ENCODE data around the gene FLNB. TPM values are rescaled to one million over a fixed set of nuclear protein-coding genes. Genes with fewer than 3 reads are reported as not detected.
A peak's percentile ranks its signal among the peaks of the same experiment; 100 is the strongest.

FLNB gene
- total RNA-seq, 4 donors from 2014 or later = 265 to 345 (median 277) TPM

DNA sequence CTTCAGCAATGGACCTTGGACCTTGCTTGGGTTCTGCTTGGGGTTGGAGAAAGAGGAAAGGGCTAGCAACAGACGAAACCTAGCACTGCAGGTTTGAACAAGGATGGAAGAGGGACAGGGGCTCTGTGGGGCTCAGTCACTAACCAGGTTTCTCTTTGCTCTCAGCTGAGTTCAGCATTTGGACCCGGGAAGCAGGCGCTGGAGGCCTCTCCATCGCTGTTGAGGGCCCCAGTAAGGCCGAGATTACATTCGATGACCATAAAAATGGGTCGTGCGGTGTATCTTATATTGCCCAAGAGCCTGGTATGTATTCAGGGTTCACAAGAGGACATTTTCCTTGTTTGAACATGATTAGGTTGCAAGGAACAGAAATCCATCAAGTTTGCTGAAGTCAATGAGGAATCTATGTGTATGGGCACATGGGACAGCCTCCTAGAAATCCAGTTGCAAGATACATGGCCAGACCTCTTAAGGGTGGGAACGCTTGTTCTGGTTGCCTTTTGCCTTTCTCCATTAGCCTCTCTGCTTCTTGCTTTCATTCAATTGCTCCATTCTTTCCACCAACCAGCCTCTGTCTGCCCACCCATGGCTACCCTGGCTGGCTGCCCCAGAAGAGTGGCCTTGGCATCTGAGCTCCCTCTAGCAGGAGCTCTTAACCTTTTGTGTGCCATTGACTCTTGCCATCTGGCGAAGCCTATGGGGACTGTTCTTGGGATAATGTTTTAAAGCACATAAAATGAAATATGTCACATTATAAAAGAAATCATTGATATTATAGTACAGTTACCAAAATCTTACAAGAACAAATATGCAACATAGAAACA lies 146.6 kb downstream of the FLNB start:
- Histone ChIP-seq H3K9me3 (no peaks in the 10 kb centered on the region), H3K27me3 (no peaks in the 10 kb centered on the region), H3K36me3 (peaks cover 0 to 68% (median 4%) of the 10 kb centered on the region in 3 donors), H3K27ac (peak overlapping the region in 2 of 4 donors; percentile 76 to 77), H3K4me1 (peaks cover 0 to 51% (median 4%) of the 10 kb centered on the region in 4 donors), H3K4me3 (no peak overlapping the region)
- DNase-seq (ENCODE audit: low spot score in 2 of 2) = no peak
- 79 to 86% methylated on average over 10 of the region's 10 CpGs for WGBS, 2 donors
- TF ChIP-seq, protein P1, sequence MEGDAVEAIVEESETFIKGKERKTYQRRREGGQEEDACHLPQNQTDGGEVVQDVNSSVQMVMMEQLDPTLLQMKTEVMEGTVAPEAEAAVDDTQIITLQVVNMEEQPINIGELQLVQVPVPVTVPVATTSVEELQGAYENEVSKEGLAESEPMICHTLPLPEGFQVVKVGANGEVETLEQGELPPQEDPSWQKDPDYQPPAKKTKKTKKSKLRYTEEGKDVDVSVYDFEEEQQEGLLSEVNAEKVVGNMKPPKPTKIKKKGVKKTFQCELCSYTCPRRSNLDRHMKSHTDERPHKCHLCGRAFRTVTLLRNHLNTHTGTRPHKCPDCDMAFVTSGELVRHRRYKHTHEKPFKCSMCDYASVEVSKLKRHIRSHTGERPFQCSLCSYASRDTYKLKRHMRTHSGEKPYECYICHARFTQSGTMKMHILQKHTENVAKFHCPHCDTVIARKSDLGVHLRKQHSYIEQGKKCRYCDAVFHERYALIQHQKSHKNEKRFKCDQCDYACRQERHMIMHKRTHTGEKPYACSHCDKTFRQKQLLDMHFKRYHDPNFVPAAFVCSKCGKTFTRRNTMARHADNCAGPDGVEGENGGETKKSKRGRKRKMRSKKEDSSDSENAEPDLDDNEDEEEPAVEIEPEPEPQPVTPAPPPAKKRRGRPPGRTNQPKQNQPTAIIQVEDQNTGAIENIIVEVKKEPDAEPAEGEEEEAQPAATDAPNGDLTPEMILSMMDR (IDR thresholded peaks at IDR 0.05) = no peak
- TF ChIP-seq POLR2A (IDR thresholded peaks at IDR 0.05) (no peak), EP300 (IDR thresholded peaks at IDR 0.05) (peak in 1 of 2 donors; percentile 27)

DNA sequence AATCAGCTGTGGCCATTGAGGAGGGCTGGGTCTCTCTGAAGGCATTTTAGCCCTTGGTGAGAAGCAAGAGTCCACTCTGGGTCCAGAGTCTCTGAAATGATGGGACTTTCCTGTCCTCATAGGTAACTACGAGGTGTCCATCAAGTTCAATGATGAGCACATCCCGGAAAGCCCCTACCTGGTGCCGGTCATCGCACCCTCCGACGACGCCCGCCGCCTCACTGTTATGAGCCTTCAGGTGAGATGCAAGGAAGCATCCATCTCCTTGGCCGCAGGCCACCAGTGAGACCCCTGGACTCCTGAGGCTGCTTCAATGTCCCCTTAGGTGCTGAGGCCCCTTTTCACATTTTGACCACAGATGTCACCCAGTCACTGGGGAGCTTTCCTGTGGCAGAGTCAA lies 147.6 kb downstream of the FLNB start:
- no peak for TF ChIP-seq EP300 (IDR thresholded peaks at IDR 0.05)
- TF ChIP-seq, protein P1 (IDR thresholded peaks at IDR 0.05) = no peak
- no peak for TF ChIP-seq POLR2A (IDR thresholded peaks at IDR 0.05)
- Histone ChIP-seq H3K27me3 (no peaks in the 10 kb centered on the region), H3K36me3 (peaks cover 0 to 70% (median 3%) of the 10 kb centered on the region in 3 donors), H3K27ac (peak overlapping the region in 2 of 4 donors; percentile 49 to 76), H3K4me1 (peaks cover 0 to 43% (median 4%) of the 10 kb centered on the region in 4 donors), H3K4me3 (no peak overlapping the region), H3K9me3 (no peaks in the 10 kb centered on the region)
- WGBS, 2 donors = 98 to 99% methylated on average over 10 of the region's 10 CpGs
- no peak for DNase-seq (ENCODE audit: low spot score in 2 of 2)

DNA sequence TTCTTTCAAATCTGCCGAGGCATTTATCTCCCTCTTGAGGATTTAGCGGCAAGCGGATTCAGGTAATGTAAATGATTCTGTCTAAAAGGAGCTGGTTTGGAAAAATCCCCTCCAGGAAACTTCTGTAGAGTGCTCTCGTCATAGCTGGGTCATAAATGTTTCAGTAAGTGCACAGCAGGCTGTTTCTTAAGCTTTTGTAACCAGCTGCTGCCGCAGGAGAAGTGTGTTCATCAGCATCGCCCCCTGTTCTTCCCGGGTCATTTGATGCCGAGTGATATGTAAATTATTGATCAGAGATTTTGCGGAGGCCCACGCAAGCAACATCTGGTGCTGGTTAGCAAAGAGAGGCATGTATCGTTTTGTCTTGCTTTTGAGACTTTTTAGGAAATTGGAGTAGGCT lies 149.5 kb downstream of the FLNB start:
- WGBS, 2 donors = 79 to 85% methylated on average over 11 of the region's 11 CpGs
- H3K27me3 ChIP-seq = no peaks in the 10 kb centered on the region
- no peaks in the 10 kb centered on the region for H3K9me3 ChIP-seq
- peaks cover 0 to 71% (median 3%) of the 10 kb centered on the region in 3 donors for H3K36me3 ChIP-seq
- no peak for DNase-seq (ENCODE audit: low spot score in 2 of 2)
- H3K4me3 ChIP-seq = no peak overlapping the region
- TF ChIP-seq, protein P1 (IDR thresholded peaks at IDR 0.05) = no peak
- TF ChIP-seq POLR2A (IDR thresholded peaks at IDR 0.05) = no peak
- no peak for TF ChIP-seq EP300 (IDR thresholded peaks at IDR 0.05)
- H3K4me1 ChIP-seq = peaks cover 0 to 39% (median 9%) of the 10 kb centered on the region in 4 donors
- H3K27ac ChIP-seq = peak overlapping the region in 2 of 4 donors; percentile 46 to 76

DNA sequence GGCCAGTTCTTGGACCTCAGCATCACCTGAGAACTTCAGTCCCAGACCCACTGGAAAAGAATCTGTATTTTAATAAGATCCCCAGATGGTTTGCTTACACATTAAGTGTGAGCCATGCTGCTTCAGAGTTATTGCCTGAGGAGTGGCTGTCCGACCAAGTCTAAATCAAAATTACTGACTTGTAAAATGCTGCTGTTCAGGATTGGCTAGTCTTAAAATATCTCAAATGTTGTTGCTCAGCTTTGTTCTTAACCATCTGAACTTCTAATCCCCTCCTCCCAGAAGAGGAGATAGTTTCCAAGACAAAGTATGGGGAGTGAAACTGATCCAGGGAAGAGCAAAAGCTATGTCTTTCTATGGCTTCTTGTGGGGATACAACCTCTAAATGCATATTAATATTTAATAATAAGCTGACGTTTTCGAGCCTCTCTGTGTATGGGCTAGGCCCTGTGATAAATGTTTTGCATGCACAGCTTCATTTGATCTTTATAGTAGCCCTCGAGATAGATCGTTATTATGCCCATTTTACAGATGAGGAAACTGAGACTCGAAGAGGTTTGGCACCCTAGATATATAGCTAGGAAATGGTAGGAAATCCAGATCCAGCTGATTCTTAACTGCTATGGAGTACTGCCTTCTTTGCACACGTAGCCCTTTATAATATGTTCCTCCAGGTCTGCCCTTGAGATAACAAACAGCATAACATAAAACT lies 150.4 kb downstream of the FLNB start:
- Histone ChIP-seq H3K27me3 (no peaks in the 10 kb centered on the region), H3K4me1 (peaks cover 0 to 48% (median 9%) of the 10 kb centered on the region in 4 donors), H3K9me3 (no peaks in the 10 kb centered on the region), H3K4me3 (no peak overlapping the region), H3K36me3 (peaks cover 0 to 62% (median 3%) of the 10 kb centered on the region in 3 donors), H3K27ac (peak overlapping the region in 1 of 4 donors; percentile 87)
- WGBS, 2 donors = 94% methylated on average over 7 of the region's 7 CpGs
- DNase-seq (ENCODE audit: low spot score in 2 of 2) = no peak
- TF ChIP-seq POLR2A (IDR thresholded peaks at IDR 0.05) (no peak), EP300 (IDR thresholded peaks at IDR 0.05) (no peak)
- TF ChIP-seq, protein P1 (IDR thresholded peaks at IDR 0.05) = no peak
